ENCODE data around the gene SETD4. TPM values are rescaled to one million over a fixed set of nuclear protein-coding genes. Genes with fewer than 3 reads are reported as not detected.

The SETD4 gene
- total and polyA plus RNA-seq, 3 donors from 2014 or later, result 52.3 to 62.7 (median 52.3) TPM

GRCh38 chr21:36022427-36023091 lies 37.8 kb downstream of the SETD4 start:
- Histone ChIP-seq H3K9me3 (no peaks in the 10 kb centered on the region), H3K27me3 (no peaks in the 10 kb centered on the region), H3K36me3 (ENCODE audit: low read depth, missing control alignments) (no peaks in the 10 kb centered on the region), H3K4me1 (no peaks in the 10 kb centered on the region), H3K27ac (no peak overlapping the region), H3K4me3 (no peak overlapping the region)
- no peak for DNase-seq
- TF ChIP-seq CTCF (IDR thresholded peaks at IDR 0.05) (no peak), POLR2A (IDR thresholded peaks at IDR 0.05) (no peak)
- intact Hi-C loops (cut with DNase I; ENCODE audit: low total_unique reads), result no loop called here
- 70 to 78% methylated on average over 6 of the region's 6 CpGs for WGBS, 2 donors

DNA sequence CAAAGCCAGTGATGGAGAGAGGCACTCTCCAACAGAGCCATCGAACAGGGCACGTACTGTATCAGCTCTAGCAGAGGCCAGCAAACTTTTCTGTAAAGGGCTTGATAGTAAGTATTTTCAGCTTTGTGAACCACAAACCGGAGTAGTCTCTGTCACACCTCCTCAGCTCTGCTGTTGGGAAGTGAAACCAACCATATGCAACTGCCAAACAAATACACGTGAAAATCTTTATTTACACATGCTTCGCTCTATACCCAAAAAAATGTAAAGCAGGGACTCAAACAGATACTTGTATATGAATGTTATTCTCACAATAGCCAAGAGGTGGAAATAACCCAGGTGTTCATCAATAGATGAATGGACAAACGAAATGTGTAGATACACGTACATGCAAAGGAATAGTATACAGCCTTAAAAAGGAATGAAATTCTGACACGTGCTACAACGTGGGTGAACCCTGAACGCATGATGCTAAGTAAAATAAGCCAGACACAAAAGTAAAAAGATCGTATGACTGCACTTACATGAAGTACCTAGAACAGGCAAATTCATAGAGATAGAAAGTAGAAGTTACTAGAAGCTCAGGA lies 39.0 kb downstream of the SETD4 start:
- Histone ChIP-seq H3K27me3 (no peaks in the 10 kb centered on the region), H3K4me3 (no peak overlapping the region), H3K27ac (no peak overlapping the region), H3K9me3 (no peaks in the 10 kb centered on the region), H3K36me3 (ENCODE audit: low read depth, missing control alignments) (no peaks in the 10 kb centered on the region), H3K4me1 (no peaks in the 10 kb centered on the region)
- WGBS, 2 donors, result 94 to 96% methylated on average over 11 of the region's 11 CpGs
- TF ChIP-seq CTCF (IDR thresholded peaks at IDR 0.05) (no peak), POLR2A (IDR thresholded peaks at IDR 0.05) (no peak)
- no peak for DNase-seq
- intact Hi-C loops (cut with DNase I; ENCODE audit: low total_unique reads), result no loop called here

- DNase-seq, result no peak
- Histone ChIP-seq H3K9me3 (no peaks in the 10 kb centered on the region), H3K36me3 (ENCODE audit: low read depth, missing control alignments) (no peaks in the 10 kb centered on the region), H3K4me3 (no peak overlapping the region), H3K27ac (no peak overlapping the region), H3K4me1 (no peaks in the 10 kb centered on the region), H3K27me3 (no peaks in the 10 kb centered on the region)
- intact Hi-C loops (cut with DNase I; ENCODE audit: low total_unique reads), result no loop called here
- TF ChIP-seq CTCF (IDR thresholded peaks at IDR 0.05) (no peak), POLR2A (IDR thresholded peaks at IDR 0.05) (no peak)
- WGBS, 2 donors, result 89% methylated on average over 5 of the region's 5 CpGs
These were observed 45.3 kb downstream of the SETD4 start for GRCh38 chr21:36015045-36015444.

GRCh38 chr21:36010801-36011200 lies 49.5 kb downstream of the SETD4 start:
- 87 to 91% methylated on average over 2 of the region's 2 CpGs for WGBS, 2 donors
- no peak for DNase-seq
- Histone ChIP-seq H3K36me3 (ENCODE audit: low read depth, missing control alignments) (no peaks in the 10 kb centered on the region), H3K4me3 (no peak overlapping the region), H3K27me3 (no peaks in the 10 kb centered on the region), H3K27ac (no peak overlapping the region), H3K4me1 (no peaks in the 10 kb centered on the region), H3K9me3 (no peaks in the 10 kb centered on the region)
- intact Hi-C loops (cut with DNase I; ENCODE audit: low total_unique reads), result no loop called here
- TF ChIP-seq POLR2A (IDR thresholded peaks at IDR 0.05) (no peak), CTCF (IDR thresholded peaks at IDR 0.05) (no peak)

DNA sequence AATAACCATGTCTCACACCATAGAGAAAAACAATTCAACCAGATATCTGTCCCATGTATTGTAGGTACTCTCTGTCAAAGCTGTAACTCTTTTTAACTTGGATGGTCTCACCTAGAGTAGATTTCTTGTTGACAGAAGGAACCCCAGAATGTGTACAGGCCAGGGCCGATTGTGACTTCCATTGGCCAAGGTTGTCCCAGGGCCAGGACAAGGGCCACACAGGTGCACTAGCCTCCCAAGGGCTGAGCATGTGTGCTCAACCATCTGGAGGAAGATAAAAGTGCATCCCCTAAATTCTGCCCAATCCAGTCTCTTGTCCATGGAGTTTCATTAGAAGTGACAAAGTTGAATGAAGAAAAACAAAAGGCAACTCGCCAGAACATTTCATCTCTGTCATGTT lies 51.8 kb downstream of the SETD4 start:
- no peaks in the 10 kb centered on the region for H3K9me3 ChIP-seq
- no peak for TF ChIP-seq POLR2A (IDR thresholded peaks at IDR 0.05)
- TF ChIP-seq CTCF (IDR thresholded peaks at IDR 0.05), result no peak
- no peaks in the 10 kb centered on the region for H3K36me3 ChIP-seq (ENCODE audit: low read depth, missing control alignments)
- H3K4me3 ChIP-seq, result no peak overlapping the region
- H3K27ac ChIP-seq, result no peak overlapping the region
- 96 to 99% methylated on average over 2 of the region's 2 CpGs for WGBS, 2 donors
- intact Hi-C loops (cut with DNase I; ENCODE audit: low total_unique reads), result no loop called here
- H3K27me3 ChIP-seq, result no peaks in the 10 kb centered on the region
- no peaks in the 10 kb centered on the region for H3K4me1 ChIP-seq
- no peak for DNase-seq
